ENCODE measurements around the gene NEDD4L.
"Not testable (repeated sequence)": the region's sequence is repeated elsewhere in the genome, so short reads cannot be mapped to it uniquely, and the experiment has no call there.

NEDD4L gene

GRCh38 chr18:58435221-58436005, 391.4 kb downstream of the NEDD4L start:
- in situ Hi-C loops (cut with MboI; ENCODE audit: low sequenced_read_pairs): not testable (repeated sequence)

- in situ Hi-C loops (cut with MboI; ENCODE audit: low sequenced_read_pairs): no loop called here
These were observed 394.3 kb downstream of the NEDD4L start for GRCh38 chr18:58438161-58438957.

- in situ Hi-C loops (cut with MboI; ENCODE audit: low sequenced_read_pairs): no loop called here
These were observed 394.9 kb downstream of the NEDD4L start for GRCh38 chr18:58438958-58439300.

- in situ Hi-C loops (cut with MboI; ENCODE audit: low sequenced_read_pairs): no loop called here
These were observed 399.6 kb downstream of the NEDD4L start for GRCh38 chr18:58443671-58444070.

GRCh38 chr18:58446391-58447060, 402.5 kb downstream of the NEDD4L start:
- in situ Hi-C loops (cut with MboI; ENCODE audit: low sequenced_read_pairs): no loop called here

GRCh38 chr18:58447402-58448095, 403.5 kb downstream of the NEDD4L start:
- in situ Hi-C loops (cut with MboI; ENCODE audit: low sequenced_read_pairs): no loop called here

GRCh38 chr18:58449464-58449863, 405.4 kb downstream of the NEDD4L start:
- in situ Hi-C loops (cut with MboI; ENCODE audit: low sequenced_read_pairs): no loop called here
